ENCODE measurements around the gene LRMDA.

GRCh38 chr10:75924309-75924902 is 493.0 kb downstream of the LRMDA start:
- TF ChIP-seq CTCF (IDR thresholded peaks at IDR 0.05) (no peak), POLR2A (IDR thresholded peaks at IDR 0.05) (no peak)
